ENCODE data around the gene ETV1. TPM values are rescaled to one million over a fixed set of nuclear protein-coding genes. Genes with fewer than 3 reads are reported as not detected.

ETV1 gene
- total RNA-seq, 1 experiment from 2014 or later = 45.9 TPM

- Mint-ChIP-seq H3K27me3 (ENCODE audit: unreplicated experiment) (no peaks in the 10 kb centered on the region), H3K36me3 (ENCODE audit: insufficient read depth, unreplicated experiment) (peaks cover 10% of the 10 kb centered on the region), H3K27ac (ENCODE audit: unreplicated experiment) (no peak overlapping the region), H3K4me3 (ENCODE audit: low read depth, unreplicated experiment) (no peak overlapping the region), H3K4me1 (ENCODE audit: low read depth, unreplicated experiment) (peaks cover 22% of the 10 kb centered on the region), H3K9me3 (ENCODE audit: low read depth, unreplicated experiment) (no peaks in the 10 kb centered on the region)
- CTCF ChIA-PET = no interaction called here
- no TSS peak for BruUV-seq (replicated peaks)
- intact Hi-C loops (cut with micrococcal nuclease; ENCODE audit: unreplicated experiment) = no loop called here
- no peak for DNase-seq
- no peak for TF ChIP-seq CTCF (IDR thresholded peaks at IDR 0.05; ENCODE audit: unreplicated experiment)
These were observed 12.9 kb downstream of the ETV1 start for GRCh38 chr7:13976594-13976993.

GRCh38 chr7:13965077-13965476 is 24.4 kb downstream of the ETV1 start:
- Mint-ChIP-seq H3K4me1 (ENCODE audit: low read depth, unreplicated experiment) (no peaks in the 10 kb centered on the region), H3K9me3 (ENCODE audit: low read depth, unreplicated experiment) (no peaks in the 10 kb centered on the region), H3K4me3 (ENCODE audit: low read depth, unreplicated experiment) (no peak overlapping the region), H3K27me3 (ENCODE audit: unreplicated experiment) (no peaks in the 10 kb centered on the region), H3K27ac (ENCODE audit: unreplicated experiment) (no peak overlapping the region), H3K36me3 (ENCODE audit: insufficient read depth, unreplicated experiment) (no peaks in the 10 kb centered on the region)
- TF ChIP-seq CTCF (IDR thresholded peaks at IDR 0.05; ENCODE audit: unreplicated experiment) = no peak
- no peak for DNase-seq
- no TSS peak for BruUV-seq (replicated peaks)
- CTCF ChIA-PET = no interaction called here
- intact Hi-C loops (cut with micrococcal nuclease; ENCODE audit: unreplicated experiment) = no loop called here

- Mint-ChIP-seq H3K36me3 (ENCODE audit: insufficient read depth, unreplicated experiment) (no peaks in the 10 kb centered on the region), H3K27ac (ENCODE audit: unreplicated experiment) (no peak overlapping the region), H3K4me3 (ENCODE audit: low read depth, unreplicated experiment) (no peak overlapping the region), H3K4me1 (ENCODE audit: low read depth, unreplicated experiment) (no peaks in the 10 kb centered on the region), H3K9me3 (ENCODE audit: low read depth, unreplicated experiment) (no peaks in the 10 kb centered on the region), H3K27me3 (ENCODE audit: unreplicated experiment) (no peaks in the 10 kb centered on the region)
- no TSS peak for BruUV-seq (replicated peaks)
- no peak for TF ChIP-seq CTCF (IDR thresholded peaks at IDR 0.05; ENCODE audit: unreplicated experiment)
- intact Hi-C loops (cut with micrococcal nuclease; ENCODE audit: unreplicated experiment) = no loop called here
- CTCF ChIA-PET = no interaction called here
- DNase-seq = no peak
These were observed 25.5 kb downstream of the ETV1 start for GRCh38 chr7:13963925-13964324.

GRCh38 chr7:13955494-13955893 is 34.0 kb downstream of the ETV1 start:
- TF ChIP-seq CTCF (IDR thresholded peaks at IDR 0.05; ENCODE audit: unreplicated experiment) = no peak
- BruUV-seq (replicated peaks) = no TSS peak
- CTCF ChIA-PET = no interaction called here
- H3K4me1 Mint-ChIP-seq (ENCODE audit: low read depth, unreplicated experiment) = no peaks in the 10 kb centered on the region
- no peaks in the 10 kb centered on the region for H3K36me3 Mint-ChIP-seq (ENCODE audit: insufficient read depth, unreplicated experiment)
- H3K27me3 Mint-ChIP-seq (ENCODE audit: unreplicated experiment) = no peaks in the 10 kb centered on the region
- H3K4me3 Mint-ChIP-seq (ENCODE audit: low read depth, unreplicated experiment) = no peak overlapping the region
- no peaks in the 10 kb centered on the region for H3K9me3 Mint-ChIP-seq (ENCODE audit: low read depth, unreplicated experiment)
- H3K27ac Mint-ChIP-seq (ENCODE audit: unreplicated experiment) = no peak overlapping the region
- DNase-seq = no peak
- intact Hi-C loops (cut with micrococcal nuclease; ENCODE audit: unreplicated experiment) = no loop called here

All from Calu3 (cell line).